Gastrocnemius medialis (tissue), 4 donors: ENCODE measurements around the gene VAV2.

ENCODE experiments used
- CTCF ChIP-seq, 5 experiments: fragments of 450-650 bp in 3 of 5; fragments of 200-600 bp in 2 of 5; sonication (generic) in 2 of 5; IDR thresholded peaks in 4 of 5; conservative IDR thresholded peaks in 1 of 5; 1 replicate in 4 of 5; 2 replicates in 1 of 5; pipeline ENCODE4 v1.5.1; 2016 to 2019; ENCODE audit warnings: antibody characterized with exemption in 5 of 5, mild to moderate bottlenecking in 3 of 5, moderate library complexity in 3 of 5
- POLR2A ChIP-seq, 2 donors: fragments of 450-650 bp; IDR thresholded peaks; one replicate each; pipeline ENCODE4 v1.6.1; 2017; ENCODE audit warnings: antibody characterized with exemption in 2 of 2, mild to moderate bottlenecking in 2 of 2, moderate library complexity in 2 of 2

- TF ChIP-seq CTCF (IDR thresholded peaks at IDR 0.05 in 4 of 5, conservative IDR thresholded peaks at IDR 0.05 in 1 of 5): no peak
- no peak for TF ChIP-seq POLR2A (IDR thresholded peaks at IDR 0.05)
Observed at GRCh38 chr9:133926165-133926856, 65.8 kb downstream of the VAV2 start.
